Thyroid gland (tissue), 4 donors: Measurements from ENCODE around the gene LIFR.

Experiments used
- CTCF ChIP-seq, 6 experiments: fragments of 200-600 bp in 3 of 6; fragments of 450-650 bp in 3 of 6; sonication (generic) in 3 of 6; IDR thresholded peaks; one replicate each; pipeline ENCODE4 v1.5.1; 2016 to 2019; ENCODE audit warnings: antibody characterized with exemption in 6 of 6, mild to moderate bottlenecking in 2 of 6, inconsistent platforms in 1 of 6, moderate library complexity in 1 of 6
- POLR2A ChIP-seq, 2 donors: fragments of 450-650 bp; IDR thresholded peaks; one replicate each; pipeline ENCODE4 v1.6.1; 2017; ENCODE audit warnings: antibody characterized with exemption in 2 of 2, mild to moderate bottlenecking in 2 of 2, moderate library complexity in 1 of 2

GRCh38 chr5:38541174-38541725 lies 15.2 kb downstream of the LIFR start:
- TF ChIP-seq CTCF (IDR thresholded peaks at IDR 0.05) (no peak), POLR2A (IDR thresholded peaks at IDR 0.05) (no peak)
